HG03469 (cell line): ENCODE data around the gene LAIR1.
"Not testable (repeated sequence)": the region's sequence is repeated elsewhere in the genome, so short reads cannot be mapped to it uniquely, and the experiment has no call there.

Source experiments
- ATAC-seq: cut with Tn5 transposase; IDR thresholded peaks from one replicate; pipeline ENCODE4 v1.9.1; 2021; ENCODE audit warnings: mild to moderate bottlenecking, moderate library complexity, moderate number of reproducible peaks; ENCODE audit not compliant: unreplicated experiment

Gene LAIR1

DNA sequence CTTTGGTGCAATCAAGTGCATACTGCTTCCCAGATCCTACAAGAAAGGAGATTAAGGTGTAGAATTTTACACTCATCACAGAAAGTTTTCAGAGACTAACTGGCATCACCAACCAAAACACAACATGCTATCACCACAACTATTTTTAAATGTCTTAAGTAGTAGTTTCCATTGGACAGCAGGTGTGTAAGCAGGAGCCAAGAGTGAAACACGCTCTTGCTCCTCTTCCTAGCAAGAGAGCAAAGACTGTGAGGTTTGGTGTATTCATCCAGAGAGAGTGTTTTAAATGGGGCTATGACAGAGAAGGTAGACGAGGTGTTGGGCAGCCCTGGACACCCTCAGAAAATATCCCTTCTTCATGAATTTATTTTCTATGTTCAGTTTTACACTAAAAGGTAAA is 13.3 kb downstream of the LAIR1 start:
- ATAC-seq, result no peak

DNA sequence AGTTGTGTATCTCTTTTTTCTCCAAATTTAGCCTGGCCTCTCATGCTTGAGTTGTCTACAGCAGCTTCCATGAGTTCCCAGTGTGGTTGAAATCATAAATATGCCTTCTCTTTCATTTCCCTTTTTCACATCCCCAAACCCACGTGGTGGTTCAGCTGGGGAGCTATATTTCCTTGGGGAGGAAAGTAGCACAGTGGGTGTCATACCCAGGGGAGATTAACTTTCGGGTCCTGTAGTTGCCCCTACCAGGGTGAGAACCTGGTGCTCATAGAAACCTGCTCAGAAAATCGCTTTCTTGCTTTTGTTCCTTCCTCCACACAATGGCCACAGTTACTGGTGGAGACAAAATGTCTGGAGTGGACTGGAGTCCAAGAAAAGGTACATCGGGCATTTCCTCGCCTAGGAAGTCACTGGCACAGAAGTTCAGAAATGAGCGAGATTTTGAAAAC is 18.8 kb downstream of the LAIR1 start:
- ATAC-seq, result no peak

DNA sequence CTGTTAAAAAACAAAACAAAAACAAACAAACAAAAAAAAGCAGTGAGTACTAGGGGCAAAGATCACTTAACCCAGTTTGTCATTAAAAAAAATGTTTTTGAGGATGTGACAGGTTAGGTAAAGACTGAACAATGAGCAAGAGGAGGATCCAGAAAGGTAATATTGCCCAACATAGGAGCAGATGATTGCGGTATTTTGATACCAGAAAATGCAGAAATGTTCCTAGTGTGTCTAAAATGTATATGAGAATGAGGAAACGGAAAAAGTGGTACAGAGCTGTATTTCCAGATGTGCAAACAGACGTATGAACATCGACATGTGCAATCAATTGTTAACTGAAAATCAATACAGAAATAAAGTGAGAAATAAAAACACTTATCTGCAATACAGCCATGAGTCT is 20.9 kb downstream of the LAIR1 start:
- ATAC-seq, result no peak

DNA sequence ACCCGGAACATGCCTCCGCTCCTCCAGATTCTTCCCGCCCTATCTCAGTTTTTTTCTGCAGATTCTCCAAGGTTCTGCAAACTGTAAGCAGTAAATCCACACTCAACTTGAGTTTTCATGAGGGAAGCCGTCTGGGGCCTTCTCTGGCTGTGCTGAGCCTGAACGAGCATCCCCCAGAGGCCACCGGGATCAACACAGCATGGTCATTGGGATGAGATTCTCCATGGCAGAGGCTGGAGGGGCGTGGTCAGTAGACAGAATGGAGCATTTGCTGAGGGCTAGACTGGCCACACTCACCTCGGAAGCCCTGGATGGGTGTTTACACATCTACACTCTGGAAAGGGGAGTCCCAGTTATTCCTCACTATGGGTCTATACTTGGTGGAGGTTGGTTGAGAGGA is 23.4 kb downstream of the LAIR1 start:
- ATAC-seq, result no peak

DNA sequence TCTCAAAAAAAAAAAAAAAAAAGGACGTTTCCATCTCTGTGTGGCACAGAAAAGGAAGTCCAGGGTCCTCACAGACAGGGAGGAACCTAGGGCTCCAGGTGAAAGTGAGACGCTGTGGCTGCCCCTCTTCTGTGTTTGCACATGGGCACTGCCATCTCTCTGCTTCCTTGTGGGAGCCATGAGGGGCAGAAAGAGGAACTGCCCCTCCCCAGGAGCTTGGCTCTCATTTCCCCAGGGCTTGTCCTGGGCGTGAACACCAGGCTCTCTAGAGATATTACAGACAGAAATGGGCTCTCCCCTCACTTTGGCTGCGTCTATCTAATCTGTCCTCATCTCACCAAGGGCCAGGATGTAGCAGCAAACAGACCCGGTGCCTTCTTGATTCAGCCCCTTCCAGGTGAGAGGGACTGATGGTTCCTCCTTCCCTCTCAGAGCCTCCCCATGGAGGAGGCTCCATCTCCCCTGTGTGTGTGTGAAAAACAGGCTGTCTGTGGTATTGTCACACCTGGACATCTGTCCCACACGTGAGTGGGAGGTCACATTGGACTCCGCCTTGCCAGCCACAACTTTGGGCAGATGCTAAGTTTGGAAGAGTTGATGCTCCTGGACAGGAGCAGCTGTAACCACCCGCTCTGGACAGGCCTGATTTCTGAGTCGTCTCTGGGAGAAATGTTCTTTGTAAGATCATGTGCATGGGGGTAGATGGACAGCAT is 24.9 kb downstream of the LAIR1 start:
- ATAC-seq, result no peak

DNA sequence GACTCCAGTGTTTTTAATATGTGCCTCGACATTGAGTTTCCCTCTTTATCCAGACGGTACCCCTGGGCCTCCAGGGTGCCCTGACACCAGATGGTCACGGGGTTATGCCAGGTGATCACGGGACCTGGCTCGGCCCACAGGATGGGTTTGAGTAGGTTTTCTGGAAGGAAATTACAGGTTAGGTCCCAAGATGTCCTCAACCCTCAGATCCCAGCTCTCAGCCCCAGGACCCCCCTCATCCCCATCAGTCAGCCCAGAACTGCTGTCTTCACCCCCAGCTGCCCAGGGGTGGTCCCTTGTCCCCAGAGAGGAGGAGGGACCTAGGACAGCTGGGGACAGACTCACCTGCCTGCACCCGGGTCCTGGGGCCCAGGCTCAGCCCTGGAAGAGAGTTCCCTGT is 26.2 kb downstream of the LAIR1 start:
- no peak for ATAC-seq

DNA sequence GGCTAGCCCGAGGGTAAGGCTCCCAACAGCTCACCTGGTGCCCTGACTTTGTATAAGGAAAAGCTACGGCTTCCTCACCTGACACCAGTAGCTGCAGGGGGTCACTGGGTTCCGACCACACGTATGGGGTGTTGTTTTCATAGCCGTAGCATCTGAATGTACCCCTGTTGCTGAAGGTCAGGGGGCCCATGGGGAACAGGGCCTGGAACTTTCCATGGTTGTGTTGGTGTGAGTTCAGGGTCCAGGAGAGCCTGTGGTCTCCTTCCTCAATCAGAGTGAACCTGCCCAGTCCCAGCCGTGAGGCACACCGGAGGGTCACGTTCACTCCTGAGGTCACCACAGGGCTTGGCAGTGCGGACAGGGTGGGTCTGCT is 26.9 kb downstream of the LAIR1 start:
- ATAC-seq, result no peak

DNA sequence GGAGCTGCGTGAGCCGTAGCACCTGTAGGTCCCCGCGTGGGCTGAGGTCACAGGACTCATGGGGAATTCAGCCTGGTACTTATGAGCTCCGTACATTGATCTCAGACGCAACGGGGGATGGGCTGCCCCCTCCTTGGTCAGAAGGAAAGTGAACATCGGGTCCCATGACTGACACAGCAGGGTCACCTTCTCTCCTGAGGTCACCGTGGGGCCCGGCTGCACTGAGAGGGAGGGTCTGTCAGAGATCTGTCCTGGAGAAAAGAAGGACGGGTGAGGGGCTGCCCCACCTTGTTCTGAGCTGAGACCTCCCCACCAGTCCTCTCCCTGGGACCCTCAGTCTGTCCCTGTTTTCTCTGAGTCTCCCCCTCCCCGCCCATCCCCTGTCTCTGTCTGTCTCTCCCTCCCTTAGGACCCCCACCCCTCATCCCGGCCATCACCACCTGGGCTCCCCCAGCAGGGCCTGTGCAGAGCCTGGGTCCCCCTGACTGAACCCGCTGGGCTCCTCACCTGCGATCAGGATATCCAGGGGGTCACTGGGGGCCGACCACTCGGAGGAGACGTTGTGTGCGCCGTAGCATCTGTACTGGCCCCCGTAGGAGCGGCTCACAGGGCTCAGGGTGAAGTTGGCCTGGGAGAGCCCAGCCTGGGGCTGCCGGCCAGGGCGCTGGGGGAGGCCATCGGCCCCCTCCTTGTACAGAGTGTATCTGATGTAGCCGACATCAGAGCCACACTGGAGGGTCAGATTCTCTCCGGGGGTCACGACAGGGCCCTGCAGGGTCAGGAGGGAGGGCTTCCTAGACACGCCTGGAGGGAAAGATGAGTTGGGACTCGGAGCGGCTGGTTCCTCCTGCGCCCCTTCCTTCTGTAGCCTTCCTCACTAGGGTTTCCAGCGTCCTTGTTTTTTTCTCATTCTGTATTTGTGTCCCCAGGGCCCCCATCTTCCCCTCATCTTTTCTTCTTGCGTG is 27.6 kb downstream of the LAIR1 start:
- no peak for ATAC-seq

DNA sequence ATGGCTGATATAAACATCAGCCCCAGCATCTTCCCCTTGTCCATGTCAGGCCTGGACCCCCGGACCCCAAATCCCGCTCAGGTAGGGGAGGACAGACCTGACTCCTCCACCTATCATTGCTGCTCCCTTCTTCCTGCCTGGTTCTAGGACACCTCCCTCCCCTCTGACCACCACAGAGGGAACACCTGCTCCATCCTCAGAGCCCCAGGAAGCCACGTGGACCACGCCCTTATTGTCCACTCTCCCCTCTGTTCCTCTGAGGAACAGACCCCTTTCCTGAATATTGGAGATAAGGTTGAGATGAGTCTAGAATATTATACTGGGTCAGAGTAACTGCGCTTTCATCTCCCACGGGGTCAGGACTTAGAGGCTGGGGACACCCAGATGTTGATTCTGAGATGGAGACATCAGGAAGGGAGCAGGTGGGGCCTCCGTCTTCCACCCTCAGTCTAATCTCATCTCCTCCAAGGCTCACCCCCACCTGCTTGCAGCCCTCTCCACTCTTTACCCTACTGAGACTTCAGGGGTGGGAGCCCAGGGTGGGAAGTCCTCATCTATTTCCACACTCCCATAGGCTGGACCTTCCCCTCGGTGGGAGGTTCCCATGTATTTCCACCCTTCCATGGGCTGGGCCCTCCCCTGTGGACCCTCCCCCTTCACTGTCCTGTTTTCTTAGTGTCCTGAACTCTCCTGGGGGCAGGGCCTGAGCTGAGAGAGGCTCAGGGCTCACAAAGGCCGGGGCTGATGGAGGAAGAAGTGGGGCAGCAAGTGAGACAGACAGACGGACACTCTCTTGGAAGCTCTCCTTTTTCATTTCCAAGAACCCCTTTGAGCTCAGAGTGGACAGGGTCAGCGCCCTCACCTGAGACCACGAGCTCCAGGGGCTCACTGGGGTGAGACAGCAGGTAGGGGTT is 28.5 kb downstream of the LAIR1 start:
- no peak for ATAC-seq

DNA sequence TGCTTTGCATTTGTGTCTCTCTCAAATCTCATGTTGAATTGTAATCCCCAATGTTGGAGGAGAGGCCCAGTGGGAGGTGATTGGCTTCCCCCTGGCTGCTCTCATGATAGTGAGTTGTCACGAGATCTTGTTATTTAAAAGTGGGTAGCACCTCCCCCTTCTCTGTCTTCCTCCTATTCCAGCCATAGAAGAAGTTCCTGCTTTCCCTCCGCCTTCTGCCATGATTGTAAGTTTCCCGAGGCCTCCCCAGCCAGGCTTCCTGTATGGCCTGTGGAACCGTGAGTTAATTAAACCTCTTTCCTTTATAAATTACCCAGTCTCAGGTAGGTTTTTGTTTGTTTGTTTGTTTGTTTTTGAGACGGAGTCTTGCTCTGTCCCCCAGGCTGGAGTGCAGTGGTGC is 29.6 kb downstream of the LAIR1 start:
- ATAC-seq, result no peak

DNA sequence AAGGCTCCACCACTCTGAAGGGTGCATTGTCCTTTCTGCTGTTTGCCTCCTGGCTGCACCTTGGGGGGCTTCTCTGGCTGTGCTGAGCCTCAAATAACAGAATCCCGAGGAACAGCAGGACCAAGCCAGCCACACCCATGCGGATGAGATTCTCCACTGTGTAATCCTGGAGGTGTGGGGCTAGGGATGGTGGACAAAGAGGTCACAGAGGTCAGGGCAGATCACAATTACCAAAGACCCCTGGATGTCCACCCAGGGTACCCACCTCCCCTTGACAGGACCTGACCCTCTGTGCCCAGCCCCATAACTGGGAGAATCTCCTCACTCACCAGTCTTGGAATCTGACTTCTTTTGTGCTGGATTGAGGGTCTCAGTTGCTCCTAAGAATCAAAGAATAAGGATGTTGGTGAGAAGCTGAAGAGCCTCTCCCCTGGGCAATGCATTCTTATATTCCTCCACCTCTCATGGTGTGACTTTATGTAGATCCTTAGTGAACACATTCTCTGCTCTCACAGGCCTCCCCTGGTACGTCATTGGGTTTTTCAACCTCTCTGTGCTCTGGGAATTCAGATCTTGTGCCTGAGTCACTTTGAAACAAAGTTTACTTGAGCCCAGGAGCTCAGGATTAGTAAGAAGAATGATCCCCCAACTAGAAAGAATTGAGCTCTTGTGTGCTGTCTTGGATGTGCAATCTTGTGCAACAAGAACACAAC is 31.0 kb downstream of the LAIR1 start:
- no peak for ATAC-seq

DNA sequence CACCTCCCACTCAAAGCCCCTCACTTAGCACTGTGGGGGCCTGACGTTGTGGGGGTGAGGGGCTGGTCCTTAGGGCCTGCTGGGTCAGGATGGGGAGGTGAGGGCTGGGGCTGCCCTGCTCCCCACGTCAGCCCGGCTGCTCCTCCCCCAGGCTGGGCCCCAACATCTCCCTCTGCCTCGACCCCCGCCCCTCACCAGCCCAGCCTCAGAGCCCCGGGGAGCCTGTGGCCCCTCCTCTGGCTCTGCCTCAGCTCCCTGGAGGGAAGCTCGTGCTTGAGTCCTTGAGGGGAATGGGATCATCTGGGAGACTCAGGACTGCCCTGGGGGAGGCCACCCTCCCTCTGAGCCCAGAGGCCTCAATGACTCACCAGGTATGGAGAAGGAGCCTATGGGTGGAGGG is 32.6 kb downstream of the LAIR1 start:
- ATAC-seq, result no peak

DNA sequence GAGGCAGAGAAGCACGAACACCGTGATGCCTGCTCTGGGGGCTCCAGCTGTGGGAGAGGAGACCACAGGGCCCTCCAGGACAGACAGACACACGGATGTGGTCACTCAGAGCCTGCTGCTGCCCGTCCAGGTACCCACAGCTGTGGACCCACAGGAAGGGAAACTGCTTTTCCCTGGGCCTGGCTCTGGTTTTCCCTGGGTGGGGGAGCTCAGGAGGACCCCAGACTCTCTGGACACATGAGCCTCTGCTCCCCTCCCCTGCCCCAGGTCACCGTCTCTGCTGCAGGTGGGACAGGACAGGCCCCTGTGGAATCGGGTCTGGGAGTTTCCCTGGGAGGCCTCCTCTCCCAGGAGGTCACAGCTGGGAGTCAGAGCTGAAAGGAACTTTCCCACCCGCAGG is 33.1 kb downstream of the LAIR1 start:
- ATAC-seq, result no peak

DNA sequence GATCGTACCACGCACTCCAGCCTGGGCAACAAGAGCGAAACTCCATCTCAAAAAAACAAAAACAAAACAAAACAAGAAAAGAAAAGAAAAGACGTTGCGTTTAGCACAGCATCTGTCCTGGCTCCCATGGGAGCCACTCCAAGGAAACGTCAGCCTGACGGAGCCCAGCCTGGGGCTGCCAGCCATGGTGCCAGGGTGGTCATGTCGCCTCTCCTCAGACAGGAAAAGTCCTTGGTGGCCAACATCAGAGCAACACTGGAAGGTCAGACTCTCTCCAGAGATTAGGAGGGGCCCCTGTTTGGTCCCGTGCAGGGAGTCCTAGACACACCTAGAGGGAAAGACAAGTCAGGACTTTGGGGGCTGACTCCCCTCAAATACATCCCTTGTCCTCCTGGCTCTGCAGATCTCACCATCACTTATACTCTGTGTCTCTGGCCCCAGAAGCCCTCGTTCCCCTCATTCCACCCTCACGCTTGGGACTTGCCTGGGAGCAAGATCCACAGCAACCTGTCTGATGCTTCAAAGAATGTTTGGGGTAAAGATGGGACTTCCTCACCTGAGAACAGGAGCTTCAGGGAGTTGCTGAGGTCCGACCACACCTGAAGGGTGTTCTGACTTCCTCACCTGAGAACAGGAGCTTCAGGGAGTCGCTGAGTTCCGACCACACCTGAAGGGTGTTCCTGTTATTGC is 35.1 kb downstream of the LAIR1 start:
- no peak for ATAC-seq

DNA sequence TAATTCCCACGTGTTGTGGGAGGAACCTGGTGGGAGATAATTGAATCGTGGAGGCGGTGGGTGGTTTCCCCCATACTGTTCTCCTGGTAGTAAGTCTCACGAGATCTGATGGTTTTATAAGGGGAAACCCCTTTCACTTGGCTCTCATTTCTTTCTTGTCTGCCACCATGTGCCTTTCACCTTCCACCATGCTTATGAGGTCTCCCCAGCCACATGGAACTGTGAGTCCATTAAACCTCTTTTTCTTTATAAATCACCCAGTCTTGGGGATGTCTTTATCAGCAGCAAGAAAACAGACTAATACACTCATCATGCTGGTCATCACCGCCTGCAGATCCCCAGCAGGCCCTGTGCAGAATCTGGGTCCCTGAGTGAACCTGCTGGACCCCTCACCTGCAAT is 36.0 kb downstream of the LAIR1 start:
- ATAC-seq, result not testable (repeated sequence)

DNA sequence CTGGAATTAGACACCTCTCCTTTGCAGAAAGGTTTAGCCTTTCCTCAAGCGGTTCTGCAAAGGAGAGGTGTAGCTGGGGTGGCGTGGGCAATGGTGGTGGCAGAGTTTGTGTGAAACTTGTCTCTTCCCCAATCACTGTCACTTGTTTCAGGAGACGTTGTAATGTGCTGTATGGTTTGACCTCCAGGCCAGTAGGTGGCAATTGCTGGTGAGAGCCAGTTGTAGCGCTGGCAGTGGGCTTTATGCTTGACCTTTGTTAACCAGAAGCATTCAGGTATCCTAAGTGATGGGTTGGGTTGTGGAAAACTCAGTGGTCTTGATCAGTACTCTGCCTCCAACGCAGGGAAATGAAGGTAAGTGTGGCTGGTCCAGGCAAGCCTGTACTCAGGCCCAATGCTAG is 39.1 kb downstream of the LAIR1 start:
- ATAC-seq, result no peak

DNA sequence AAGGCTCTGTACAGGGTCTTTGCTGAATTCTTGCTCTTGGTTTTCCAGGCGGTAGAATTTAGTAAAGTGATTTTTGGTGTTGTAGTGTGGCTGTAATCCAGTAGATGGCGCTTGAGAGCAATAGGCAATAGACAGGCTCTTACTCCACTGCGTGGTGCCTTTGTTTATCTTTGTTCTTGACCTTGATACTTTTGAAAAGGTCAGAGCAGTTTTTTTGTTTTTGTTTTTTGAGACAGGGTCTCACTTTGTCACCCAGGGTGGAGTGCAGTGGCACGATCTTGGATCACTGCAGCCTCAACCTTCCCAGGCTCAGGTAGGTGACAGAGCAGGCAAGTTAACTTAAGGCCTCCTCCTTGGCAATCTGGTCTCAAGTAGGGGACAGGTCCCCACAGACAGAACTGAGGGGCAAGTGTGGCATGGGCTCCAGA is 39.5 kb downstream of the LAIR1 start:
- ATAC-seq, result no peak

DNA sequence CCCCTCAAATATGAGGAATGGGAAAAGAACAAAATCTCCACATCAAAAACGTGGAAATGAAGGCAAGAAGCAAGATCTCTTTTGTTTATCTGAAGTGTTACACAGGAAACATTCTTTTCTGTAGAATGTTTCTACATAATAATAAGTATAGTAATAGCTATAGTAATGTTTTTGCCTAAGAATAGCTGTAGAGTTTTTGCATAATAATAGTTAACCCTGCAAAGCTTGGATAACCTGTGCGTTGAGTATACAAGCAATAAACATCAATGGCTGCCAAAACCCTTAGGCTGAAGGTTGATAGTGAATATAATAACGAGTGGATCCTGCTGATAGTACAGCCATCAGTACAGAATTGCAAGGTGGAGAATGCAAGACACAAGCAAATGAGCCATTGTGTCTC is 40.7 kb downstream of the LAIR1 start:
- no peak for ATAC-seq

DNA sequence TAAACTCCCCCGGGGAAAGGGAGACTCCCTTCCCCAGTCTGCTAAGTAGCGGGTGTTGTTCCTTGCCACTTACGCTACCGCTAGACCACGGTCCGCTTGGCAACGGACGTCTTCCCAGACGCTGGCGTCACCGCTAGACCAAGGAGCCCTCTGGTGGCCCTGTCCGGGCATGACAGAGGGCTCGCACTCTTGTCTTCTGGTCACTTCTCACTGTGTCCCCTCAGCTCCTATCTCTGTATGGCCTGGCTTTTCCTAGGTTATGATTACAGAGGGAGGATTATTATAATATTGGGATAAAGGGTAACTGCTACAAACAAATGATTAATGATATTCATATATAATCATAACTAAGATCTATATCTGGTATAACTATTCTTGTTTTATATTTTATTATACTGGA is 41.8 kb downstream of the LAIR1 start:
- not testable (repeated sequence) for ATAC-seq

DNA sequence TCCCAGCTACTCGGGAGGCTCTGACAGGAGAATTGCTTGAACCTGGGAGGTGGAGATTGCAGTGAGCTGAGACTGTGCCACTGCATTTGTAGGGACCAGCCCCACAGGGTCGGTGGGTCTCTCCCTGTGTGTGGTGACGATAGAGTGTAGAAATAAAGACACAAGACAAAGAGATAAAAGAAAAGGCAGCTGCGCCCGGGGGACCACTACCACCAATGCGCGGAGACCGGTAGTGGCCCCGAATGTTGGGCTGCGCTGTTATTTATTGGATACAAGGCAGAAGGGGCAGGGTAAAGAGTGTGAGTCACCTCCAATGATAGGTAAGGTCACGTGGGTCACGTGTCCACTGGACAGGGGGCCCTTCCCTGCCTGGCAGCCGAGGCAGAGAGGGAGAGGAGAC is 42.4 kb downstream of the LAIR1 start:
- not testable (repeated sequence) for ATAC-seq
